Naive thymus-derived CD8-positive, alpha-beta T cell (primary cell): ENCODE measurements around the gene EFS. TPM values are rescaled to one million over a fixed set of nuclear protein-coding genes. Genes with fewer than 3 reads are reported as not detected.

Source experiments
- ATAC-seq, 2 donors: fragments of 150-1000 bp; cut with Tn5 transposase in 1 of 2; sonication (Bioruptor Pico), chemical (Tn5 transposase) in 1 of 2; 1 replicate in 1 of 2; 2 replicates in 1 of 2; pipeline ENCODE4 v1.10.0; 2021; ENCODE audit warnings: mild to moderate bottlenecking in 2 of 2, moderate library complexity in 2 of 2
- POLR2A ChIA-PET: fragments of 350-600 bp; sonication (Branson Sonifier 250); formaldehyde crosslinking; loops from one replicate; lab custom pipeline; 2021; ENCODE audit warnings: antibody characterized with exemption; lab: Charles Lee
- DNase-seq, 10 donors: peaks; one replicate each; pipeline versions ENCODE4 v3.0.0 to v3.0.0-alpha.2; 2020 to 2022
- H3K27ac Mint-ChIP-seq, 10 donors: one replicate each; pipeline ENCODE4 v1.8.0; 2020 to 2022; ENCODE audit warnings: mild to moderate bottlenecking in 10 of 10, mixed read lengths in 10 of 10, moderate library complexity in 4 of 10, inconsistent platforms in 1 of 10
- H3K27me3 Mint-ChIP-seq, 5 donors: one replicate each; pipeline ENCODE4 v1.8.0; 2021 to 2022; ENCODE audit warnings: mixed read lengths in 5 of 5
- H3K36me3 Mint-ChIP-seq, 3 donors: one replicate each; pipeline ENCODE4 v1.8.0; 2020 to 2022; ENCODE audit warnings: mixed read lengths in 3 of 3, mild to moderate bottlenecking in 2 of 3, inconsistent platforms in 1 of 3
- H3K4me1 Mint-ChIP-seq, 4 donors: one replicate each; pipeline ENCODE4 v1.8.0; 2021 to 2022; ENCODE audit warnings: mixed read lengths in 4 of 4
- H3K4me3 Mint-ChIP-seq, 10 donors: one replicate each; pipeline ENCODE4 v1.8.0; 2020 to 2022; ENCODE audit warnings: mild to moderate bottlenecking in 10 of 10, mixed read lengths in 10 of 10, moderate library complexity in 6 of 10, inconsistent platforms in 1 of 10
- H3K9me3 Mint-ChIP-seq, 9 donors: one replicate each; pipeline ENCODE4 v1.8.0; 2020 to 2022; ENCODE audit warnings: mixed read lengths in 9 of 9, mild to moderate bottlenecking in 3 of 9, inconsistent platforms in 1 of 9, moderate library complexity in 1 of 9
- polyA plus RNA-seq, 3 donors: library from polyadenylated mRNA; unstranded; fragments of 300-500 nt; fragmentation: Illumina TruSeq; gene quantifications; one replicate each; pipeline ENCODE4 v1.2.3, GENCODE V29; 2021
- total RNA-seq, 8 experiments: library from RNA in 2 of 8; stranded (reverse) in 2 of 8; gene quantifications; one replicate each; pipeline ENCODE4 v1.2.3 and lab custom pipeline; 2021 to 2026

EFS gene, protein sequence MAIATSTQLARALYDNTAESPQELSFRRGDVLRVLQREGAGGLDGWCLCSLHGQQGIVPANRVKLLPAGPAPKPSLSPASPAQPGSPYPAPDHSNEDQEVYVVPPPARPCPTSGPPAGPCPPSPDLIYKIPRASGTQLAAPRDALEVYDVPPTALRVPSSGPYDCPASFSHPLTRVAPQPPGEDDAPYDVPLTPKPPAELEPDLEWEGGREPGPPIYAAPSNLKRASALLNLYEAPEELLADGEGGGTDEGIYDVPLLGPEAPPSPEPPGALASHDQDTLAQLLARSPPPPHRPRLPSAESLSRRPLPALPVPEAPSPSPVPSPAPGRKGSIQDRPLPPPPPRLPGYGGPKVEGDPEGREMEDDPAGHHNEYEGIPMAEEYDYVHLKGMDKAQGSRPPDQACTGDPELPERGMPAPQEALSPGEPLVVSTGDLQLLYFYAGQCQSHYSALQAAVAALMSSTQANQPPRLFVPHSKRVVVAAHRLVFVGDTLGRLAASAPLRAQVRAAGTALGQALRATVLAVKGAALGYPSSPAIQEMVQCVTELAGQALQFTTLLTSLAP
- total RNA-seq (not detected), polyA plus RNA-seq (not detected), total RNA-seq (lab: John Stamatoyannopoulos, UW) (0 reads per million in 6 experiments)

DNA sequence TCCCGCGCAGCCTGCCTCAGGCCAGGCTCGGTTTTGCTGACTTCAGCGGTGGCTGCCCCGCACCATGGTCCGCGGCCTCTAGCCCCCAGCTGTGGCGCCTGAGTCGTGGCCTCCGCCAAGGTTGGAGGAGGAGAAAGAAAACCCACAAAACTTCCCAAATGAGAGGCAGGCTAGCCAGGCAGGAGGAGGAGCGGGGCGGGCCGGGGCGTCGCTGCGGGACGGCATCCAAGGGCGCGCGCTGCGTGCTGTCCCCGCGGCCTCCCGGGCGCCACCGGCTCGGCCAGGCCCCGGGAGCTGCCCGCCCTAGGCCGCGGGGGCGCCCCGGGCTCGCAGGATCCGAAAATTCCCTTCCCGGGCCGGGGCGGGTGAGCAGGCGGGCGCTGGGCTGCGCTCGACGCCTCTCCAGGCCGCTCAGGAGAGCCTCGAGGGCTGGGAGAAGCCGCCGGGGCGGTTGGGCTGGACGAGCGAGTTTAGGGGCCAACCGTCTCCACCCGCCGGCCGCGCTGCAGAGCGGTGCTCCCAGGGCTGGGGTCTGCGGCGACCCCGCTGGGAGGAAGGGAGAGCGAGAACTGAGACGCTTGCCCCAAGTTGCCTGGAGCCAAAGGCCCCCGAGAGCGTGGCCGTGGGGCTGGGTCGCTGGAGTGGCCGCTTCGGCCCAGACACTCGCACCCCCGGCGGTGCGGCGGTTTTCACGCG is at the start of gene EFS:
Gene EFS (minus strand): TSS at position 137 of the 696 bp plus-strand sequence. CDS start 147 bp downstream, outside the sequence.
- POLR2A ChIA-PET: no interaction called here
- DNase-seq (no peak), ATAC-seq (no peak)
- H3K27ac Mint-ChIP-seq: no peak within 1 kb of the TSS
- H3K27me3 Mint-ChIP-seq: peaks cover 14 to 43% (median 33%) of the 10 kb centered on the region in 5 donors
- peak within 1 kb of the TSS in 5 of 10 donors; percentile 29 to 63 (median 42) for H3K4me3 Mint-ChIP-seq
- H3K36me3 Mint-ChIP-seq: no peaks in the 10 kb centered on the region
- H3K9me3 Mint-ChIP-seq: no peaks in the 10 kb centered on the region
- H3K4me1 Mint-ChIP-seq: peaks cover 0 to 8% (median 2%) of the 10 kb centered on the region in 4 donors

DNA sequence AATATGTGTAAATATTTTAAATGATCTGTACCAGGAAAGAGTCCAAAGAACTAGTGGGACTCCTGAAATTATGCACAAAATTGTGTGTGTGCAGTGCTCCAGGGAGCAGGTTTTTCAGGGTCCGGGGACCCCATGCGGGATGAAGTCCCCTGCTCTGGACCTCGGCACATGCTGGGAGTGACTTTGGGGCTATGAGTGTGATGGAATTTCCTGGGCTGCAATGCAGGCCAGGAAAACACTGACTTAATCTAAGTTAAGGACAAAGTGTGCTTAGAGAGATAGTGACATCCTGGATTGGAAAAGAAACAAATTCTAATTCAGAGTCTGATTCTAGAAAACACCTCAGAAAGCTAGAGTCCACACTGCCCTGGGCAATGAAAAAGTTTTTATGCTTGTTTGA is 49.3 kb upstream of the EFS start:
- ATAC-seq: no peak
- Mint-ChIP-seq H3K9me3 (no peaks in the 10 kb centered on the region), H3K36me3 (no peaks in the 10 kb centered on the region), H3K27me3 (peaks cover 0 to 24% (median 9%) of the 10 kb centered on the region in 5 donors), H3K27ac (peak overlapping the region in 1 of 10 donors; percentile 28), H3K4me1 (no peaks in the 10 kb centered on the region), H3K4me3 (no peak overlapping the region)
- POLR2A ChIA-PET: no interaction called here
- DNase-seq: no peak

DNA sequence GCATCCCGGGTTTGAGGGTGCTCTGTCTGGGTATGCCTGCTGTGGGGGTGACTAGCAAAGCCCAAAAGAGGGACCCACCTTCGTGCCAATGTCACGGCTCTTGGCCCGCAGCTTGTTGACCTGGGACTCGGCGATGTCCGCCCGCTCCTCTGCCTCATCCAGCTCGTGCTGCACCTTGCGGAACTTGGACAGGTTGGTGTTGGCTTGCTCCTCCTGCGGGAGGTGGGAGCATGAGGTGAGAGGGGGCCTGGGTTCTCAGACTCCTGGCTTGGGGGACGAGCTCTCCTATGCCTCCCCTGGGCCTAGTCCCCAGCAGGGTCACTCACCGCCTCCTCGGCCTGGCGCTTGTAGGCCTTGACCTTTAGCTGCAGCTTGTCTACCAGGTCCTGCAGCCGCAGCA is 48.7 kb upstream of the EFS start:
- peaks cover 0 to 19% (median 12%) of the 10 kb centered on the region in 5 donors for H3K27me3 Mint-ChIP-seq
- no peaks in the 10 kb centered on the region for H3K36me3 Mint-ChIP-seq
- H3K9me3 Mint-ChIP-seq: no peaks in the 10 kb centered on the region
- H3K27ac Mint-ChIP-seq: peak overlapping the region in 1 of 10 donors; percentile 28
- H3K4me1 Mint-ChIP-seq: no peaks in the 10 kb centered on the region
- no peak for ATAC-seq
- no peak for DNase-seq
- H3K4me3 Mint-ChIP-seq: no peak overlapping the region
- POLR2A ChIA-PET: no interaction called here

DNA sequence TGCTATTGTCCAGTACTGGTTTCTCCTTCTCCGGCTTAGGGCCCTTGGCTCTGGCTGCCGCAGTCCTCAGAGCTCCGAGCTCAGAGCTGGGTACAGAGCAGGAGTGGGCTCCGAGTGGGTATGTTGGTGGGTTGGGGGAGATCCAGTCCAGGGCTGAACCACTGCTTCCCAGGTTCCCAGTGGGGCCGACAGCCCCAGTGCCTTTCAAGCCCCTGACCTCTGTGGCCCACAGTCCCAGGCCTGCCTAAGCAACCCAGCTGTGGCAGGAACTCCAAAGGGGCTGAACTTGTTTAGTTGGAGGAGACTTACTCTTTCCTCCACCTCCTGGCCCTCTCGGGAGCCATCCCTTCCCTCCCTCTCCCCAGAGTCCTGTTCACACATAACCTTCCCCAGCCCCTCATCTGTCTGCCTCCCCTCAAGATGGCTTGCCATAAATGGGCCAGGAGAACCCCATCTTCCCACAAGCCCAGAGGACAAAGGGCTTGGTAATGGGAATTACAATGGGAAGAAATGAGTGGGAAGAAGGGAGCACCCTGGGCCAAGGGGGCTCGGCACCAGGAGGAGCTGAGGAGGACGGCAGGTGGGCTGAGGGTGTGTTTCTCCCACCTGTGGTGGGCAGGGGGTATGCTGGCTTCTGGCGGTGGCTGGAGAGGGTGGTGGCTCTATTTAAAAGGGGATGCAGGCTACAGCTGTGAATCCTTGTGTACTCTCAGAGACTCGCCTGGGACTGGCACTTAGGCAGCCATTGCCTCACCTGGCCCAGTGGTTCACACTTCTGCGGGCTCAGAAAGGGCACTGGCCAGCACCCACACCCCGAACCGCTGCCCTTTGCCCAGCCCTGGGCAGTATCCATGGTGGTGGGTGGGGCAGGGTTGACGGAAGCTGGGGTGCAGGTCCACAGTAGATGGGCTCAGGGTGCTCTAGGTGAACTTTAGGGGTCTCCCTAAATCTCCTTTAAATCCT is 46.9 kb upstream of the EFS start:
- ATAC-seq (no peak), DNase-seq (no peak)
- Mint-ChIP-seq H3K27ac (peak overlapping the region in 2 of 10 donors; percentile 25 to 48), H3K27me3 (peaks cover 4 to 15% (median 14%) of the 10 kb centered on the region in 5 donors), H3K4me1 (no peaks in the 10 kb centered on the region), H3K4me3 (no peak overlapping the region), H3K36me3 (no peaks in the 10 kb centered on the region), H3K9me3 (no peaks in the 10 kb centered on the region)
- POLR2A ChIA-PET: no interaction called here

DNA sequence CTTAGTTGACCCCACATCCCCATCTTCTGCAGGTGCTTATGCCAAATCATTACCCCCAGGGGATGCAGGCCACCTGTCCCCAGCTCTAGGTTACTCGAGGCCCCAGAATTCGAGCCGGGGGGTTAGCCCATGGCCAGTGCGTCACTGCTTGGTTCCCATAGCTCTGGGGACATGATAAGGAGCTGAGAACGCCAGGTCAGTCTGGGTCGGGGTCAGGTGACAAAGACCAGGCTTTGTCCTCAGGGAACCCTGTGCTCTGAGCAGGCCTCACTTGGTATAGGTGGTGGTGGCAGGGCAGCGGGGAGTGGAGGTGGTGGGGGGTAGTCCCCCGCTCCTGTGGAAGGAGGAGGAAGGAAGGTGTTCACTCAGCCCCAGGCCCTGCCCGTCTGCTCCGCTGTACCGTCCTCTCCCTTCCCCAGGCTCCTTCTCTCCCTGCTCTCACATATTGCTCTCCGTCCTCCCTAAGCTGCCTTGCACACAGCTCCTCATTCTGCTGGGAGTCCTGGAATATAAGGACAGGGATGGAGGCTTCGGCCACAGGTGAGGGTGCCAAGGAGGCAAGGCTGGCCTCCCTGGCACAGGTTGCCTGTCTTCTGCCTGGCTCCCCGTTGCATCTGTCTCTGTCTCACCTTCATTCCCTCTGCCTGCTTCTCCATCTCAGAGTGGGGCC is 45.1 kb upstream of the EFS start:
- no peak overlapping the region for H3K4me3 Mint-ChIP-seq
- H3K36me3 Mint-ChIP-seq: no peaks in the 10 kb centered on the region
- DNase-seq (peak in 1 of 10 donors; percentile 32), ATAC-seq (no peak)
- POLR2A ChIA-PET: no interaction called here
- H3K27ac Mint-ChIP-seq: no peak overlapping the region
- H3K27me3 Mint-ChIP-seq: peaks cover 4 to 19% (median 12%) of the 10 kb centered on the region in 5 donors
- H3K9me3 Mint-ChIP-seq: no peaks in the 10 kb centered on the region
- H3K4me1 Mint-ChIP-seq: peaks cover 0 to 8% (median 2%) of the 10 kb centered on the region in 4 donors

DNA sequence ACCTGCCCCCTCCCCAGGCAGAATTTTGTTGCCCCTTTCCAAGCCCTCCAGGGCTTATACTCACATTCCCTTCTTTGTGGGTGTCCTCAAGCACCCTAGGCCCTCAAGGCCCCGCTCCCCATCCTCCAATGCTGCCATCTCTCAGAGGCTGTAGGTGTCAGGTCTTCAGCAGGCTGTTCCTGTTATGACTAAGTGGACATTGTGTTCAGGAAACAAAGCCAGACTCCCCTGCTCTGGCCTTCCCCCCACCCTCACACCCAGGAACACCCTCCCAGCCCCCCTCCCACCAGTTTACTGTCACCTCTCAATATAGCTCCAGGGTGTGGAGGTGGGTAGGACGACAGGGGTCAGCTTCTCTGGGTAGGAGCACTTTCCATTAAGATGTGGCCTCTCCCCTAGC is 44.5 kb upstream of the EFS start:
- no peak for DNase-seq
- Mint-ChIP-seq H3K36me3 (no peaks in the 10 kb centered on the region), H3K4me1 (peaks cover 0 to 8% (median 2%) of the 10 kb centered on the region in 4 donors), H3K9me3 (no peaks in the 10 kb centered on the region), H3K27me3 (peaks cover 4 to 19% (median 19%) of the 10 kb centered on the region in 5 donors), H3K27ac (no peak overlapping the region), H3K4me3 (no peak overlapping the region)
- no peak for ATAC-seq
- POLR2A ChIA-PET: no interaction called here

DNA sequence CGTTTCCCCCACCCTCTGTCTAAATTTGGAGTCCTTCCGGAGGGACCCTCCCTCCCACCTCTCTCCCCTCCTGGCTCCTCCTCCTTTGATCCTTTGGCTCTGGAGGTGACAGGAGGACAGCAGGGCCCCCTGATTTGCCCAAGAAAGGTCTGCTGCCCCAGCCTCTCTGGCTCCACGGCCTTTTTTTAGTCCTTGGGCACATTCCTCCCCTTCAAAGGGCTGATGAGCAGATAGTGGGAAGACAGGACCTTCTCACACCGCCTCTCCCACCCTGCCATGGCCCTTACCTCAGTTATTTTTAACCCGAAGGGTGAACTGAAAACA is 43.3 kb upstream of the EFS start:
- H3K27me3 Mint-ChIP-seq: peaks cover 4 to 26% (median 19%) of the 10 kb centered on the region in 5 donors
- no peaks in the 10 kb centered on the region for H3K9me3 Mint-ChIP-seq
- H3K4me3 Mint-ChIP-seq: no peak overlapping the region
- DNase-seq (peak in 1 of 10 donors; percentile 44), ATAC-seq (no peak)
- POLR2A ChIA-PET: no interaction called here
- H3K36me3 Mint-ChIP-seq: no peaks in the 10 kb centered on the region
- H3K4me1 Mint-ChIP-seq: peaks cover 0 to 8% (median 2%) of the 10 kb centered on the region in 4 donors
- H3K27ac Mint-ChIP-seq: no peak overlapping the region

DNA sequence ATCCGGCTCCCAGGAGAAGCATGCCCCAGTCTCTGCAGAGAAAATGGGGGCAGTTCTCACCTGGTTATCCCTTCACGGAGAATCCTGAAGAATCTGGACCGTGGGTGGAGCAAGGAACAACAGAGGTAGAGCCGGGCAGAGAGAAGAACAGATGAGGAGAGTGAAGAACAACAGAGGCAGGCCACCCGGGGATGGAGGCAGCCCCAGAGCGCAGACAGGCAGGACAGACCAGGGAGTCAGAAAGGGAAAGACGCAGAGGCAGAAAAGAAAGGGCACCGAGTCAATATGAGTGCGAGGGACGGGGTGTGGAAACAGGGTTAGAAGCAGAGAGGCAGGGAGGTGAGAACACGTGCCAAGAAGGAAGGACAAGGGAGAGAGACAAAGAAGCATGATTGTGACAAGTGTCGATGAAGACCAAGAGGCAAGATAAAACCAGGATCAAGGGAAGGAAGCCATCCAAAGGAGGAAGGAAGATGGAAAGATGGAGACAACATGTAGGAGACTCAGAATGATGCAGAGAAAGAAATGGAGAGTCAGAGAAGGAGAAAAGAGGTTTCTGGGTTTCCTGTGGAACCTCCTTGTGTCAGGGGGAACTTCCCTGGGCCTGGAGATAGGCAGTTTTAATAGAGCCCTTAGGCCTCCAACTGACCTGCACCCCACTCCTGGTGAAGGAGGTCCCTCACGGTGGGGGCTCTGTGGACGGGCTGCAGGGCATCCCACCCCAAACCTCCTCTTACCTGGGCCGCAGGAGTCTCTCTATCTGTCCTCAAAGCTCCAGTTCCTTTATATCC is 42.7 kb upstream of the EFS start, which contains the start of gene MYH6:
Gene MYH6 (minus strand): TSS at position 758 of the 791 bp plus-strand sequence. CDS start 1,050 bp downstream, outside the sequence.
- H3K27ac Mint-ChIP-seq: no peak within 1 kb of the TSS
- POLR2A ChIA-PET: no interaction called here
- no peaks in the 10 kb centered on the region for H3K36me3 Mint-ChIP-seq
- H3K9me3 Mint-ChIP-seq: no peaks in the 10 kb centered on the region
- DNase-seq (peak in 1 of 10 donors; percentile 45), ATAC-seq (no peak)
- peaks cover 0 to 8% (median 2%) of the 10 kb centered on the region in 4 donors for H3K4me1 Mint-ChIP-seq
- peaks cover 4 to 31% (median 23%) of the 10 kb centered on the region in 5 donors for H3K27me3 Mint-ChIP-seq
- H3K4me3 Mint-ChIP-seq: no peak within 1 kb of the TSS

DNA sequence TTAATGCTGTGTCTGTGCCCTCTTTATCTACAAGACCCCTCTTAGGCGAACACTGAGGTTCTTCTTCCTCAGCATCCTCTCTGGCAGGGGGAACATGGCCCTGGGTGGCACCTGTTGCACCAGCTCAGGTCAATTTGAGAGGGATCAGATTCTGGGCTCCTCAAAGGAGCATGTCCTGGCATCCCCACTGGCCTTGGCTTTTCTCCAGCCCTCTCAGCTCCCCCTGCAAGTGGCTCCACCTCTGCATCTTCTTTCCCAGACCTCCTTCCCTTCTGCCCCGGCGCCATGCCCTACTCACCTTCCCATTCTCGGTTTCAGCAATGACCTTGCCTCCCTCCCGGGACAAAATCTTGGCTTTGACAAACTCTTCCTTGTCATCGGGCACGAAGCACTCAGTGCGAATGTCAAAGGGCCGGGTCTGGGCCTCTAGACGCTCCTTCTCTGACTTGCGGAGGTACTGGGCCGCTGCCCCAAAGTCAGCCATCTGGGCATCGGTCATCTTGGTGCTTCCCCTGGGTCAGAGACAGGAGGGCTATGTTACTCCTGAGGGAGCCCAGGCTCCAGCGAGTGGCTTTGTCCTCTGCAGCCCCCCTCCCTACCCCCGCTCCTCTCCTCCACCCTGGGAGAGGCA is 41.9 kb upstream of the EFS start:
- Mint-ChIP-seq H3K27me3 (peaks cover 4 to 31% (median 24%) of the 10 kb centered on the region in 5 donors), H3K4me1 (peaks cover 0 to 8% (median 2%) of the 10 kb centered on the region in 4 donors), H3K27ac (peak overlapping the region in 1 of 10 donors; percentile 22), H3K4me3 (no peak overlapping the region), H3K9me3 (no peaks in the 10 kb centered on the region), H3K36me3 (no peaks in the 10 kb centered on the region)
- DNase-seq (peak in 1 of 10 donors; percentile 48), ATAC-seq (no peak)
- POLR2A ChIA-PET: no interaction called here

DNA sequence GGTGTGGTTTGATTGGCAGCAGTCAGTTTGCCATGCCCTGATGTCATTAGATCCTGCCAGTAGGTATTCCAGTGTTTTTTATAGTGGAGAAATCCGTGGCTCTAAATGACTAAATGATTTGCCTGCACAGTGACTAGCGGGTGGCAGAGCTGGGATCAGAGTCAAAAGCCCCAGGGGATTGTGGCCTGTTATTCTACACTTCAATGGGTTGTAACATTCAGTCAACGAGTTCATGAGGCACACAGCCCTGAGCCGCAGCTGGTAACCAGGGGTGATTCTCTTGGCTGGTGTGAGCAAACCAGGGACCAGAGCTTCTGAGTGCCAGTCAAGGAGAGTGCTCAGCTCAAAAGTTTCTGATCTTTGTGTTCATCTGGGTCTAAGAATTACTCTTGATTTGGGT is 41.3 kb upstream of the EFS start:
- Mint-ChIP-seq H3K36me3 (no peaks in the 10 kb centered on the region), H3K27me3 (peaks cover 5 to 31% (median 26%) of the 10 kb centered on the region in 5 donors), H3K27ac (peak overlapping the region in 1 of 10 donors; percentile 37), H3K9me3 (no peaks in the 10 kb centered on the region), H3K4me3 (no peak overlapping the region), H3K4me1 (peaks cover 0 to 8% (median 2%) of the 10 kb centered on the region in 4 donors)
- POLR2A ChIA-PET: no interaction called here
- ATAC-seq (no peak), DNase-seq (peak in 1 of 10 donors; percentile 13)
